HepG2 (cell line): ENCODE data around the gene BAHD1. TPM values are rescaled to one million over a fixed set of nuclear protein-coding genes. Genes with fewer than 3 reads are reported as not detected.

Experiments
- ARID2 ChIP-seq: sonication (generic); formaldehyde crosslinking; IDR thresholded peaks from 2 replicates; pipeline ENCODE4 v1.8.1; 2022; ENCODE audit warnings: mild to moderate bottlenecking, missing genetic modification reagents, borderline replicate concordance
- BORCS8-MEF2B ChIP-seq: sonication (generic); formaldehyde crosslinking; IDR thresholded peaks from 2 replicates; pipeline ENCODE4 v1.8.0; 2022; ENCODE audit warnings: mild to moderate bottlenecking, missing genetic modification reagents
- HNRNPL ChIP-seq: fragments of 200-400 bp; formaldehyde crosslinking; IDR thresholded peaks from 2 replicates; pipeline ENCODE4 v1.6.1; 2017; ENCODE audit warnings: mild to moderate bottlenecking, low read depth, low read length
- IRX3 ChIP-seq: sonication (generic); formaldehyde crosslinking; IDR thresholded peaks from 2 replicates; pipeline ENCODE4 v1.8.1; 2023; ENCODE audit warnings: mild to moderate bottlenecking, low read depth, missing genetic modification reagents, borderline replicate concordance
- NFIB ChIP-seq: sonication (generic); formaldehyde crosslinking; IDR thresholded peaks from 2 replicates; pipeline ENCODE4 v1.9.0; 2021; ENCODE audit warnings: missing genetic modification reagents, mild to moderate bottlenecking, borderline replicate concordance
- polyA plus RNA-seq, 8 experiments: library from polyadenylated mRNA; depleted of rRNA in 3 of 8; stranded (reverse) in 7 of 8; unstranded in 1 of 8; fragments of >200 nt; fragmentation: Illumina TruSeq in 4 of 8; extraction: Trizol in 4 of 8; gene quantifications; 2 replicates each; pipeline versions ENCODE4 v1.2.1 to v1.2.3, GENCODE V29; 2011 to 2016; ENCODE audit warnings: low read depth in 4 of 8, missing spikeins in 1 of 8, mixed read lengths in 1 of 8; ENCODE audit not compliant: insufficient read depth in 1 of 8
- total RNA-seq, 5 experiments: library from RNA; depleted of rRNA; stranded (reverse); fragments of >200 nt; fragmentation: Illumina TruSeq; extraction: Trizol; gene quantifications; 2 replicates each; pipeline ENCODE4 v1.2.3, GENCODE V29; 2016; ENCODE audit warnings: low read depth in 1 of 5
- TF ChIP-seq, protein P1 (sequence below): sonication (generic); formaldehyde crosslinking; IDR thresholded peaks from 2 replicates; pipeline ENCODE4 v1.8.0; 2022; ENCODE audit warnings: missing genetic modification reagents, mild to moderate bottlenecking, moderate library complexity, borderline replicate concordance
- TF ChIP-seq, protein P2 (sequence below): sonication (generic); formaldehyde crosslinking; IDR thresholded peaks from 2 replicates; pipeline ENCODE4 v1.5.1; 2020; ENCODE audit warnings: mild to moderate bottlenecking, missing genetic modification reagents, moderate library complexity

Gene BAHD1
- total and polyA plus RNA-seq, 2 of the 13 experiments (the other 11 are each of a cell fraction or from before 2014, with no cell fraction given) = 3.3 to 8.7 TPM

DNA sequence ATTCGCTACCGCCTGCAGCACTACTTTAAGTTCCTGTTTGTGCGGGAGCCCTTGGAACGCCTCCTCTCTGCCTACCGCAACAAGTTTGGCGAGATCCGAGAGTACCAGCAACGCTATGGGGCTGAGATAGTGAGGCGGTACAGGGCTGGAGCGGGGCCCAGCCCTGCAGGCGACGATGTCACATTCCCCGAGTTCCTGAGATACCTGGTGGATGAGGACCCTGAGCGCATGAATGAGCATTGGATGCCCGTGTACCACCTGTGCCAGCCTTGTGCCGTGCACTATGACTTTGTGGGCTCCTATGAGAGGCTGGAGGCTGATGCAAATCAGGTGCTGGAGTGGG lies 31.0 kb downstream of the BAHD1 start (continued):
- TF ChIP-seq ARID2 (CRISPR knock-in tag) (peak; percentile 84), IRX3 (no peak), BORCS8-MEF2B (peak; percentile 24; the same call in 1 of the 2 replicates), NFIB (no peak), HNRNPL (peak; percentile 84)
- TF ChIP-seq, protein P1, sequence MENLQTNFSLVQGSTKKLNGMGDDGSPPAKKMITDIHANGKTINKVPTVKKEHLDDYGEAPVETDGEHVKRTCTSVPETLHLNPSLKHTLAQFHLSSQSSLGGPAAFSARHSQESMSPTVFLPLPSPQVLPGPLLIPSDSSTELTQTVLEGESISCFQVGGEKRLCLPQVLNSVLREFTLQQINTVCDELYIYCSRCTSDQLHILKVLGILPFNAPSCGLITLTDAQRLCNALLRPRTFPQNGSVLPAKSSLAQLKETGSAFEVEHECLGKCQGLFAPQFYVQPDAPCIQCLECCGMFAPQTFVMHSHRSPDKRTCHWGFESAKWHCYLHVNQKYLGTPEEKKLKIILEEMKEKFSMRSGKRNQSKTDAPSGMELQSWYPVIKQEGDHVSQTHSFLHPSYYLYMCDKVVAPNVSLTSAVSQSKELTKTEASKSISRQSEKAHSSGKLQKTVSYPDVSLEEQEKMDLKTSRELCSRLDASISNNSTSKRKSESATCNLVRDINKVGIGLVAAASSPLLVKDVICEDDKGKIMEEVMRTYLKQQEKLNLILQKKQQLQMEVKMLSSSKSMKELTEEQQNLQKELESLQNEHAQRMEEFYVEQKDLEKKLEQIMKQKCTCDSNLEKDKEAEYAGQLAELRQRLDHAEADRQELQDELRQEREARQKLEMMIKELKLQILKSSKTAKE (CRISPR knock-in tag) = no peak
- TF ChIP-seq, protein P2, sequence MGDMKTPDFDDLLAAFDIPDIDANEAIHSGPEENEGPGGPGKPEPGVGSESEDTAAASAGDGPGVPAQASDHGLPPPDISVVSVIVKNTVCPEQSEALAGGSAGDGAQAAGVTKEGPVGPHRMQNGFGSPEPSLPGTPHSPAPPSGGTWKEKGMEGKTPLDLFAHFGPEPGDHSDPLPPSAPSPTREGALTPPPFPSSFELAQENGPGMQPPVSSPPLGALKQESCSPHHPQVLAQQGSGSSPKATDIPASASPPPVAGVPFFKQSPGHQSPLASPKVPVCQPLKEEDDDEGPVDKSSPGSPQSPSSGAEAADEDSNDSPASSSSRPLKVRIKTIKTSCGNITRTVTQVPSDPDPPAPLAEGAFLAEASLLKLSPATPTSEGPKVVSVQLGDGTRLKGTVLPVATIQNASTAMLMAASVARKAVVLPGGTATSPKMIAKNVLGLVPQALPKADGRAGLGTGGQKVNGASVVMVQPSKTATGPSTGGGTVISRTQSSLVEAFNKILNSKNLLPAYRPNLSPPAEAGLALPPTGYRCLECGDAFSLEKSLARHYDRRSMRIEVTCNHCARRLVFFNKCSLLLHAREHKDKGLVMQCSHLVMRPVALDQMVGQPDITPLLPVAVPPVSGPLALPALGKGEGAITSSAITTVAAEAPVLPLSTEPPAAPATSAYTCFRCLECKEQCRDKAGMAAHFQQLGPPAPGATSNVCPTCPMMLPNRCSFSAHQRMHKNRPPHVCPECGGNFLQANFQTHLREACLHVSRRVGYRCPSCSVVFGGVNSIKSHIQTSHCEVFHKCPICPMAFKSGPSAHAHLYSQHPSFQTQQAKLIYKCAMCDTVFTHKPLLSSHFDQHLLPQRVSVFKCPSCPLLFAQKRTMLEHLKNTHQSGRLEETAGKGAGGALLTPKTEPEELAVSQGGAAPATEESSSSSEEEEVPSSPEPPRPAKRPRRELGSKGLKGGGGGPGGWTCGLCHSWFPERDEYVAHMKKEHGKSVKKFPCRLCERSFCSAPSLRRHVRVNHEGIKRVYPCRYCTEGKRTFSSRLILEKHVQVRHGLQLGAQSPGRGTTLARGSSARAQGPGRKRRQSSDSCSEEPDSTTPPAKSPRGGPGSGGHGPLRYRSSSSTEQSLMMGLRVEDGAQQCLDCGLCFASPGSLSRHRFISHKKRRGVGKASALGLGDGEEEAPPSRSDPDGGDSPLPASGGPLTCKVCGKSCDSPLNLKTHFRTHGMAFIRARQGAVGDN = peak; percentile 50
